ENCODE measurements around the gene POU6F2. TPM values are rescaled to one million over a fixed set of nuclear protein-coding genes. Genes with fewer than 3 reads are reported as not detected.

POU6F2 gene
- total and polyA plus RNA-seq, 4 experiments from 2014 or later, result not detected

DNA sequence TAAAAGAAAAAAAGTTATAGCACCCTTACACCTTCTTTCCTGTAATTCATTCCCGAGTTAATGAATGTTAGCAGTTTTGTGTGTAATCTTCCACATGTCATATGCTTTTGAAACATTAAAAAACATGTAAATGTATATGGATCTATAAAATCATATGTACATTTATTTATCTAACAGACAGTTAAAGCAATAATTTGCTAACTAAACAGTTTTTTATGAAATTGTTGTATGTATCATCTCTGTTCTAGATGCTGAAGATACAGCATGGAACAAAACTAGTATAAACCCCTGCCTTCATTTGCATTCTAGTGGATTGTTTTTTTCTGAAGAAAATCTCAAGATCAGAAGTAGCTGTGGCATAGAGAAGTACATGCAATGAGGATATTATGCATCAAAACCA lies 165.0 kb downstream of the POU6F2 start:
- ChIA-PET POLR2A (ENCODE audit: partially characterized antibody) (no interaction called here), CTCF (ENCODE audit: partially characterized antibody) (no interaction called here)
- no peaks in the 10 kb centered on the region for H3K4me1 ChIP-seq (ENCODE audit: insufficient read depth, low read length)
- H3K27ac Mint-ChIP-seq, result no peak overlapping the region
- peaks cover 0 to 2% of the 10 kb centered on the region in 2 donors for H3K27me3 Mint-ChIP-seq
- no peaks in the 10 kb centered on the region for H3K27me3 ChIP-seq (ENCODE audit: insufficient read depth, low read length)
- no peak overlapping the region for H3K4me3 Mint-ChIP-seq
- H3K36me3 Mint-ChIP-seq, result no peaks in the 10 kb centered on the region
- intact Hi-C loops (cut with micrococcal nuclease), result no loop called here
- H3K9me3 Mint-ChIP-seq, result peaks cover 0 to 3% (median 0%) of the 10 kb centered on the region in 8 donors
- no peaks in the 10 kb centered on the region for H3K9me3 ChIP-seq (ENCODE audit: control insufficient read depth in 1 of 2, low read length in 2 of 2)
- H3K27ac ChIP-seq (ENCODE audit: low read depth, low read length), result no peak overlapping the region
- DNase-seq, result no peak
- H3K4me1 Mint-ChIP-seq, result no peaks in the 10 kb centered on the region
- H3K4me3 ChIP-seq (ENCODE audit: low read length in 2 of 2), result no peak overlapping the region
- H3K36me3 ChIP-seq (ENCODE audit: insufficient read depth, low read length), result no peaks in the 10 kb centered on the region

DNA sequence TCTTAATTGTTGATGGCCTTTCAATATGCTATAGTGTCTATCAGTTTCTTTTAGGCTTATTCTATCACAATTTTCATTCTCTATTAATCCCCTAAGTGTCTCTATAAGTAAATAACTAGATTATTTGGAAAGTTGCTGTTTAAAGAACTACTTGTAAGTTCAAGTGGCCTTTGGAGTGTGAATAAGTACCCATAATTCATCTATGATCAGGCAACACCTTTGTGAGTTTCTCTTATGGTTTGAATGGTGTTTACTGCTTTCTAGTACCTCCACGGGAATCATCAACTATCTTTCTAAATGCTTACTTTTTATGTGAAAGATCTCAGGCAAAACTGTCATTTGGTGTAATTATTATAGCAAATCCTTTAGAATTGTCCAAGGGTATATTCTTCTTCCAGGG lies 166.7 kb downstream of the POU6F2 start:
- Mint-ChIP-seq H3K36me3 (no peaks in the 10 kb centered on the region), H3K4me3 (no peak overlapping the region), H3K9me3 (peaks cover 0 to 3% (median 0%) of the 10 kb centered on the region in 8 donors), H3K27me3 (no peaks in the 10 kb centered on the region), H3K4me1 (no peaks in the 10 kb centered on the region), H3K27ac (no peak overlapping the region)
- Histone ChIP-seq H3K4me1 (ENCODE audit: insufficient read depth, low read length) (no peaks in the 10 kb centered on the region), H3K27me3 (ENCODE audit: insufficient read depth, low read length) (no peaks in the 10 kb centered on the region), H3K9me3 (ENCODE audit: control insufficient read depth in 1 of 2, low read length in 2 of 2) (no peaks in the 10 kb centered on the region), H3K27ac (ENCODE audit: low read depth, low read length) (no peak overlapping the region), H3K36me3 (ENCODE audit: insufficient read depth, low read length) (no peaks in the 10 kb centered on the region), H3K4me3 (ENCODE audit: low read length in 2 of 2) (no peak overlapping the region)
- intact Hi-C loops (cut with micrococcal nuclease), result no loop called here
- ChIA-PET CTCF (ENCODE audit: partially characterized antibody) (no interaction called here), POLR2A (ENCODE audit: partially characterized antibody) (no interaction called here)
- no peak for DNase-seq

DNA sequence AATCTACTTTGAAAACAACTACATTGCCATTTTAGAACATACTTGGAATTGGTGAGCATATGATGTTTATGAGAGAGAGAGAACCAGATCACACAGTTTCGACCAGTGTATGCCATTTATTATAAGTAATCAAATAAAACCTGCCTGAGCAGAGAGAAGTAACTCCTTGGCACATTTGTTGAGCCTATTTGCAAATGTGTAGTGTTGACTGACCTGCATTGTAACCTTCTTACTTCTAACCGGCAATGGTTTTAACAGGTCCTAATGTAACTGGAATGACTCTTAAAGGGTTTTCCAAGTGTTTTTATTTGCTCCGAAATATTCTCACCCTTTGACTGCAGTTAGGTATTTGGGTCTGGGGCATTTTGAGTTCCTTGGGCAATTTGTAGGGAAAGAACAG lies 167.6 kb downstream of the POU6F2 start:
- Histone ChIP-seq H3K27ac (ENCODE audit: low read depth, low read length) (no peak overlapping the region), H3K9me3 (ENCODE audit: control insufficient read depth in 1 of 2, low read length in 2 of 2) (no peaks in the 10 kb centered on the region), H3K27me3 (ENCODE audit: insufficient read depth, low read length) (no peaks in the 10 kb centered on the region), H3K36me3 (ENCODE audit: insufficient read depth, low read length) (no peaks in the 10 kb centered on the region), H3K4me1 (ENCODE audit: insufficient read depth, low read length) (no peaks in the 10 kb centered on the region), H3K4me3 (ENCODE audit: low read length in 2 of 2) (no peak overlapping the region)
- CTCF ChIA-PET (ENCODE audit: partially characterized antibody), result no interaction called here
- H3K4me1 Mint-ChIP-seq, result no peaks in the 10 kb centered on the region
- intact Hi-C loops (cut with micrococcal nuclease), result no loop called here
- no peaks in the 10 kb centered on the region for H3K9me3 Mint-ChIP-seq
- no peaks in the 10 kb centered on the region for H3K36me3 Mint-ChIP-seq
- no peak for DNase-seq
- H3K27me3 Mint-ChIP-seq, result no peaks in the 10 kb centered on the region
- POLR2A ChIA-PET (ENCODE audit: partially characterized antibody), result no interaction called here
- no peak overlapping the region for H3K4me3 Mint-ChIP-seq
- no peak overlapping the region for H3K27ac Mint-ChIP-seq

DNA sequence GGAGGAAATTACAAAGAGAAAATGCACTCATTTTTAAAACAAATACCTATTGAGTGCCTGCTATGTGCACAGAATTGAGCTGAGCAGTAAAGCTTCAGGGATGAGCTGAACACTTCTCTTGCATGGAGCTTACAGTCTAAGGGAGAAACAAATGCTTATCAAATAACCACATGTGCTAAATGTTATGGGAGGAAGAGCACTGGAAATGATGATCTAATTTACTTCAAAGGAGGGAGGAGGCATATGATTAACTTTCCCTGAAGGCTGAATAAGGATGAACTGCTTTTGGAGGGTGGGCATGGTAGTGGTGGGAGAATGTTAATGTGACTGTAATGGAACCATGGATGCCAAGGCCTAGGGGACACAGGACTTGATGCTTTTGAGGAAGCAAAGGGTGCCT lies 168.2 kb downstream of the POU6F2 start:
- Mint-ChIP-seq H3K27me3 (no peaks in the 10 kb centered on the region), H3K36me3 (no peaks in the 10 kb centered on the region), H3K4me3 (no peak overlapping the region), H3K27ac (no peak overlapping the region), H3K9me3 (no peaks in the 10 kb centered on the region), H3K4me1 (no peaks in the 10 kb centered on the region)
- no peaks in the 10 kb centered on the region for H3K27me3 ChIP-seq (ENCODE audit: insufficient read depth, low read length)
- no peak overlapping the region for H3K27ac ChIP-seq (ENCODE audit: low read depth, low read length)
- no peaks in the 10 kb centered on the region for H3K9me3 ChIP-seq (ENCODE audit: control insufficient read depth in 1 of 2, low read length in 2 of 2)
- H3K4me1 ChIP-seq (ENCODE audit: insufficient read depth, low read length), result no peaks in the 10 kb centered on the region
- no peaks in the 10 kb centered on the region for H3K36me3 ChIP-seq (ENCODE audit: insufficient read depth, low read length)
- DNase-seq, result no peak
- ChIA-PET CTCF (ENCODE audit: partially characterized antibody) (no interaction called here), POLR2A (ENCODE audit: partially characterized antibody) (no interaction called here)
- intact Hi-C loops (cut with micrococcal nuclease), result no loop called here
- H3K4me3 ChIP-seq (ENCODE audit: low read length in 2 of 2), result no peak overlapping the region

DNA sequence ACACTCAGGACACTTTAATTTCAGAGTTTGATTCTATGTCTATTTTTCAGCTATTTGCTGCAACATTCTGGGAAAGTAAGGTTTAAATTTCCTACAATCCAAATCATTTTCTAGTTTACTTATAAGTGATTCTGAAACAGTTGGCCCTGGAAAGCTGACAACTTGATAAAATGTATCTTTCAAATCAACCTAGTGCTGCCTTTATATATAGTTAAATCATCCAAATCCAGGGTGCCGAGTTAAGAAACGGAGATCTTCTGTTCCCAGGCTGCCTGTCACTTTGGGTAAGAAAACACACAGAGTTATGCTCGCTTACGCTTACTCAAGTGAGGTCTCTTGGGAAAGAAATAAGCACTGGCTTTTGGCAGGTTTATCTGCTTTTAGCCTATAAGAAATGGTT lies 175.0 kb downstream of the POU6F2 start:
- H3K27ac Mint-ChIP-seq, result no peak overlapping the region
- no peaks in the 10 kb centered on the region for H3K27me3 ChIP-seq (ENCODE audit: insufficient read depth, low read length)
- H3K4me1 Mint-ChIP-seq, result no peaks in the 10 kb centered on the region
- H3K4me3 ChIP-seq (ENCODE audit: low read length in 2 of 2), result no peak overlapping the region
- no peaks in the 10 kb centered on the region for H3K4me1 ChIP-seq (ENCODE audit: insufficient read depth, low read length)
- H3K9me3 ChIP-seq (ENCODE audit: control insufficient read depth in 1 of 2, low read length in 2 of 2), result no peaks in the 10 kb centered on the region
- H3K36me3 ChIP-seq (ENCODE audit: insufficient read depth, low read length), result no peaks in the 10 kb centered on the region
- POLR2A ChIA-PET (ENCODE audit: partially characterized antibody), result no interaction called here
- H3K27me3 Mint-ChIP-seq, result peaks cover 3 to 5% of the 10 kb centered on the region in 2 donors
- H3K4me3 Mint-ChIP-seq, result no peak overlapping the region
- no peaks in the 10 kb centered on the region for H3K9me3 Mint-ChIP-seq
- DNase-seq, result no peak
- CTCF ChIA-PET (ENCODE audit: partially characterized antibody), result no interaction called here
- intact Hi-C loops (cut with micrococcal nuclease), result no loop called here
- no peak overlapping the region for H3K27ac ChIP-seq (ENCODE audit: low read depth, low read length)
- H3K36me3 Mint-ChIP-seq, result no peaks in the 10 kb centered on the region

DNA sequence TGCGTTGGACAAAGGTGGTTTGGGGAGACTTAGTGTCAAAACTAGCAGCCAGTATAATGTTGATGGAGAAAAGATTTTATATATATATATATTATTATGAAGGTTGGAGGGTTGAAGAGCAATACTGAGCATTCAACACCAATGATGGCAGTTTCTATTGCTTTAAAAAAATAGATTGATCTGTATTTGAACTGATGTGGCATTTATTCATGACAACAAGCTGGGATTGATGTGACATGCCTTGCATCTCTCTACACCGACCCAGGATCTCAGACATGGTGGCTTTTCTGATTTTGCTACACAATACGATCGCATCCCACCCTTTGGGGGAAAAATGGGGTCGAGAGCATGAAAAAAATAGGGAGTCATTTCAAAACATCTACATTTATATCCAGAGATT lies 175.4 kb downstream of the POU6F2 start:
- no peaks in the 10 kb centered on the region for H3K36me3 Mint-ChIP-seq
- no peaks in the 10 kb centered on the region for H3K9me3 Mint-ChIP-seq
- H3K4me3 Mint-ChIP-seq, result no peak overlapping the region
- no peak overlapping the region for H3K4me3 ChIP-seq (ENCODE audit: low read length in 2 of 2)
- no peak for DNase-seq
- H3K9me3 ChIP-seq (ENCODE audit: control insufficient read depth in 1 of 2, low read length in 2 of 2), result no peaks in the 10 kb centered on the region
- no peaks in the 10 kb centered on the region for H3K27me3 ChIP-seq (ENCODE audit: insufficient read depth, low read length)
- H3K27me3 Mint-ChIP-seq, result peaks cover 3 to 5% of the 10 kb centered on the region in 2 donors
- no peaks in the 10 kb centered on the region for H3K4me1 ChIP-seq (ENCODE audit: insufficient read depth, low read length)
- ChIA-PET CTCF (ENCODE audit: partially characterized antibody) (no interaction called here), POLR2A (ENCODE audit: partially characterized antibody) (no interaction called here)
- no peaks in the 10 kb centered on the region for H3K4me1 Mint-ChIP-seq
- intact Hi-C loops (cut with micrococcal nuclease), result no loop called here
- no peaks in the 10 kb centered on the region for H3K36me3 ChIP-seq (ENCODE audit: insufficient read depth, low read length)
- H3K27ac ChIP-seq (ENCODE audit: low read depth, low read length), result no peak overlapping the region
- H3K27ac Mint-ChIP-seq, result no peak overlapping the region

DNA sequence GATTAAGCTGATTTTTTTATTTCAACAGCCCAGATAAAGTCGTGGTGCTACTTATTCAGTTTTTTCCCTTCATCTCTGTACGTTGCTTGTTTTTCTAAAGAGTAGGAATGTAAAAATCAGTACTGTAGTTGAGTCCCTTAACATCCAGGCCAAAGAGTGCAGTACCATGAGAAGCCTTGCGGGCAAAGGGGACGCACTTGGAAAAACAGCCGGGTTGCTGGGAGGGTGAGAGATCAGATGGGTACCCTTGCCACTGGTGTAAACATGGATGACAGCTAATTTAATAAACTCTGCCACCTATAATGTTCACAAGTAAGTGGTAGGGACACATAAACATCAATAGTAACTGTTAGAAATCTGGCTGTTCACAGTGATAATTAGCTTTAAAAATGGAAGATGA lies 175.9 kb downstream of the POU6F2 start:
- no peak overlapping the region for H3K27ac Mint-ChIP-seq
- DNase-seq, result no peak
- H3K27me3 Mint-ChIP-seq, result peaks cover 3 to 5% of the 10 kb centered on the region in 2 donors
- intact Hi-C loops (cut with micrococcal nuclease), result no loop called here
- H3K4me1 Mint-ChIP-seq, result no peaks in the 10 kb centered on the region
- Histone ChIP-seq H3K27ac (ENCODE audit: low read depth, low read length) (no peak overlapping the region), H3K36me3 (ENCODE audit: insufficient read depth, low read length) (no peaks in the 10 kb centered on the region), H3K27me3 (ENCODE audit: insufficient read depth, low read length) (no peaks in the 10 kb centered on the region), H3K4me1 (ENCODE audit: insufficient read depth, low read length) (no peaks in the 10 kb centered on the region), H3K4me3 (ENCODE audit: low read length in 2 of 2) (no peak overlapping the region), H3K9me3 (ENCODE audit: control insufficient read depth in 1 of 2, low read length in 2 of 2) (no peaks in the 10 kb centered on the region)
- no peaks in the 10 kb centered on the region for H3K36me3 Mint-ChIP-seq
- POLR2A ChIA-PET (ENCODE audit: partially characterized antibody), result no interaction called here
- H3K4me3 Mint-ChIP-seq, result no peak overlapping the region
- no peaks in the 10 kb centered on the region for H3K9me3 Mint-ChIP-seq
- CTCF ChIA-PET (ENCODE audit: partially characterized antibody), result no interaction called here

DNA sequence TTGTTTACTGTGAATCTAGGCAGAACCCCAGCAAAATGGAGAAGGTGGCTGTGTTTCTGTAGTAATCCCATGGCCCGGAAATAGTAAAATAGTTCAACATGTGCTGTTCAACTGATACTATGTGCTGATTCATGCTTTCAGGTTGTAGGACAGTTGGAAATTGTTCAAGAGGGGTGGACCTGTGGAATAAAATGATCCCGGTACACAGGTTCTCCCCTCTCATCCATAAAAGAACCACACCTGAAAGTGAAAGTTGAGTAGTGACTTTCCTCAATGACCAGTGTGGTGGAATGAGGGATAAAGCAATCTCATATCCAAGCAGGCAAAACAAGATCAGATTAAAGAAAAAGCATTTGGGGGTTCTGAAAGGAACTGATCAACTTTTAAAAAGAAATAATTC lies 177.1 kb downstream of the POU6F2 start:
- Mint-ChIP-seq H3K27ac (no peak overlapping the region), H3K4me3 (no peak overlapping the region), H3K9me3 (no peaks in the 10 kb centered on the region), H3K36me3 (no peaks in the 10 kb centered on the region), H3K27me3 (peaks cover 3 to 5% of the 10 kb centered on the region in 2 donors), H3K4me1 (no peaks in the 10 kb centered on the region)
- CTCF ChIA-PET (ENCODE audit: partially characterized antibody), result no interaction called here
- Histone ChIP-seq H3K36me3 (ENCODE audit: insufficient read depth, low read length) (no peaks in the 10 kb centered on the region), H3K4me3 (ENCODE audit: low read length in 2 of 2) (no peak overlapping the region), H3K27me3 (ENCODE audit: insufficient read depth, low read length) (no peaks in the 10 kb centered on the region), H3K27ac (ENCODE audit: low read depth, low read length) (no peak overlapping the region), H3K4me1 (ENCODE audit: insufficient read depth, low read length) (no peaks in the 10 kb centered on the region), H3K9me3 (ENCODE audit: control insufficient read depth in 1 of 2, low read length in 2 of 2) (no peaks in the 10 kb centered on the region)
- POLR2A ChIA-PET (ENCODE audit: partially characterized antibody), result no interaction called here
- intact Hi-C loops (cut with micrococcal nuclease), result no loop called here
- no peak for DNase-seq

Data from CD4-positive, alpha-beta memory T cell (primary cell).